CD14-positive monocyte (primary cell): ENCODE measurements around the gene ABCB8. TPM values are rescaled to one million over a fixed set of nuclear protein-coding genes. Genes with fewer than 3 reads are reported as not detected.

Source experiments
- DNase-seq, 3 donors: peaks; one replicate each; pipeline ENCODE4 v3.0.0-alpha.2; 2011 to 2022
- H2AFZ ChIP-seq: 2 replicates; pipeline ENCODE4 v1.6.0; 2012; ENCODE audit warnings: mild to moderate bottlenecking, low read depth, low read length, inconsistent platforms; ENCODE audit not compliant: insufficient read depth, poor library complexity, severe bottlenecking
- H3K27ac ChIP-seq, 2 donors: 1 replicate in 1 of 2; 2 replicates in 1 of 2; pipeline ENCODE4 v1.5.1; 2012 to 2013; ENCODE audit warnings: low read length in 2 of 2, control low read depth in 1 of 2, inconsistent platforms in 1 of 2, low read depth in 1 of 2, mild to moderate bottlenecking in 1 of 2
- H3K27me3 ChIP-seq, 2 donors: one replicate each; pipeline versions ENCODE4 v1.6.0 to v1.6.1; 2011 to 2013; ENCODE audit warnings: low read length in 2 of 2; ENCODE audit not compliant: control insufficient read depth in 2 of 2, insufficient read depth in 2 of 2
- H3K36me3 ChIP-seq, 2 donors: replicated peaks in 1 of 2; 1 replicate in 1 of 2; 2 replicates in 1 of 2; pipeline versions ENCODE4 v1.5.1 to v1.6.1; 2012 to 2013; ENCODE audit warnings: low read length in 2 of 2, control low read depth in 1 of 2, inconsistent platforms in 1 of 2, mild to moderate bottlenecking in 1 of 2; ENCODE audit not compliant: insufficient read depth in 2 of 2, control insufficient read depth in 1 of 2
- H3K4me1 ChIP-seq, 2 donors: 1 replicate in 1 of 2; 2 replicates in 1 of 2; pipeline versions ENCODE4 v1.5.1 to v1.6.1; 2012 to 2013; ENCODE audit warnings: low read length in 2 of 2, control low read depth in 1 of 2, inconsistent platforms in 1 of 2, mild to moderate bottlenecking in 1 of 2, moderate library complexity in 1 of 2; ENCODE audit not compliant: insufficient read depth in 2 of 2, control insufficient read depth in 1 of 2
- H3K4me2 ChIP-seq: replicated peaks from 2 replicates; pipeline ENCODE3; 2012; ENCODE audit warnings: low read length, moderate library complexity, mild to moderate bottlenecking; ENCODE audit not compliant: poor library complexity, severe bottlenecking; ENCODE audit errors: extremely low read depth
- H3K4me3 ChIP-seq, 3 experiments: fragments of 200-600 bp in 1 of 3; sonication (generic) in 1 of 3; replicated peaks in 1 of 3; 1 replicate in 2 of 3; 2 replicates in 1 of 3; pipeline ENCODE4 v1.5.1; 2011 to 2013; ENCODE audit warnings: low read length in 3 of 3, mild to moderate bottlenecking in 3 of 3, control low read depth in 2 of 3, low read depth in 2 of 3, inconsistent platforms in 1 of 3, moderate library complexity in 1 of 3
- H3K79me2 ChIP-seq: 2 replicates; pipeline ENCODE4 v1.6.0; 2012; ENCODE audit warnings: mild to moderate bottlenecking, control low read depth, inconsistent platforms, low read length, moderate library complexity; ENCODE audit not compliant: insufficient read depth
- H3K9ac ChIP-seq: 2 replicates; pipeline ENCODE4 v1.6.0; 2017; ENCODE audit warnings: low read length, mild to moderate bottlenecking; ENCODE audit not compliant: insufficient read depth, poor library complexity, severe bottlenecking
- H3K9me3 ChIP-seq, 2 donors: replicated peaks in 1 of 2; 1 replicate in 1 of 2; 2 replicates in 1 of 2; pipeline versions ENCODE4 v1.5.1 to v1.6.1; 2012 to 2013; ENCODE audit warnings: low read length in 2 of 2, control low read depth in 1 of 2; ENCODE audit not compliant: control insufficient read depth in 1 of 2, insufficient read depth in 1 of 2
- H4K20me1 ChIP-seq: 2 replicates; pipeline ENCODE4 v1.6.0; 2012; ENCODE audit warnings: mild to moderate bottlenecking, low read length, control low read depth, moderate library complexity; ENCODE audit not compliant: insufficient read depth
- H3K27ac Mint-ChIP-seq, 7 donors: one replicate each; pipeline ENCODE4 v1.8.0; 2020; ENCODE audit warnings: mild to moderate bottlenecking in 7 of 7, mixed read lengths in 7 of 7, moderate library complexity in 6 of 7, inconsistent platforms in 2 of 7
- H3K27me3 Mint-ChIP-seq, 3 donors: one replicate each; pipeline ENCODE4 v1.8.0; 2021 to 2022; ENCODE audit warnings: low read depth in 3 of 3, mild to moderate bottlenecking in 3 of 3, mixed read lengths in 3 of 3, moderate library complexity in 3 of 3, inconsistent platforms in 1 of 3
- H3K36me3 Mint-ChIP-seq, 2 donors: one replicate each; pipeline ENCODE4 v1.8.0; 2020; ENCODE audit warnings: mixed read lengths in 2 of 2, inconsistent platforms in 1 of 2, mild to moderate bottlenecking in 1 of 2
- H3K4me1 Mint-ChIP-seq: one replicate; pipeline ENCODE4 v1.8.0; 2020; ENCODE audit warnings: mild to moderate bottlenecking, mixed read lengths
- H3K4me3 Mint-ChIP-seq, 2 donors: one replicate each; pipeline ENCODE4 v1.8.0; 2020; ENCODE audit warnings: mild to moderate bottlenecking in 2 of 2, mixed read lengths in 2 of 2, moderate library complexity in 1 of 2
- H3K9me3 Mint-ChIP-seq, 7 donors: one replicate each; pipeline ENCODE4 v1.8.0; 2020 to 2022; ENCODE audit warnings: mixed read lengths in 7 of 7, mild to moderate bottlenecking in 6 of 7, moderate library complexity in 6 of 7, inconsistent platforms in 2 of 7
- WGBS: methylation state at CpG from one replicate; pipeline ENCODE4 v1.1.5; 2013; ENCODE audit warnings: missing lambda C conversion rate; ENCODE audit not compliant: insufficient coverage; 5-methylcytosine and 5-hydroxymethylcytosine counted together
- intact Hi-C, 2 donors: fragments of 100-400 bp; cut with micrococcal nuclease; formaldehyde crosslinking; loops; one replicate each; pipeline versions ENCODE4 v1.15.0 to v1.15.1; 2023
- polyA plus RNA-seq, 3 donors: library from polyadenylated mRNA; depleted of rRNA in 1 of 3; unstranded in 2 of 3; stranded (reverse) in 1 of 3; fragments of 300-500 nt in 2 of 3; fragments of >200 nt in 1 of 3; fragmentation: Illumina TruSeq in 2 of 3; gene quantifications; 1 replicate in 2 of 3; 2 replicates in 1 of 3; pipeline ENCODE4 v1.2.3, GENCODE V29; 2012 to 2021
- TF ChIP-seq, protein P1 (sequence below): fragments of 200-600 bp; IDR thresholded peaks from one replicate; pipeline ENCODE4 v1.8.0; 2022; ENCODE audit warnings: antibody characterized with exemption, mild to moderate bottlenecking

ABCB8 gene
- polyA plus RNA-seq, 3 donors = 9.3 to 19.9 (median 9.5) TPM

DNA sequence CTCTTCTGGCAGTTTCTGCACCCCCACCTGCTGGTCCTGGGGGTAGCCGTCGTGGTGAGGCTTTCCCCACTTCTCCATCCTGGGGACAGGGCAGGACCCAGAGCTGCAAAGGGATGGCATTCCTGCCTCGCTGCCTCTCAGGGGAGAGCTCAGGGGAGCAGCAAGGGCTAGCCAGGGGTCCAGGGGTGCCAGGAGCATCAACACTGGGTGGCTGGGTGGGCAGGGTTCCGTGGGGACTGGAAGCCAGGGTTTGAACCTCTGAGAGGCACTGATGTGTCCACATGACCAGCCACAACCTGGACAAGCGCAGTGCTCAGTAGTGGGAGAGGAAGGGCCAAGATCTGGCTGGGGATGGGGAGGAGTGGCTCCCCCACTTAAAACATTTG is 5.6 kb downstream of the ABCB8 start:
- Histone ChIP-seq H3K27ac (no peak overlapping the region), H2AFZ (no peak overlapping the region), H3K79me2 (peaks cover 1% of the 10 kb centered on the region), H3K4me2 (no peak overlapping the region), H3K9me3 (no peaks in the 10 kb centered on the region), H3K4me1 (peaks cover 5 to 9% of the 10 kb centered on the region in 2 donors), H3K4me3 (no peak overlapping the region), H3K36me3 (peaks cover 31 to 34% of the 10 kb centered on the region in 2 donors), H3K9ac (no peak overlapping the region), H3K27me3 (no peaks in the 10 kb centered on the region), H4K20me1 (no peaks in the 10 kb centered on the region)
- intact Hi-C loops = loop anchor here in 1 of 2 donors (10.0 kb wide), 1 partner anchor 61 kb away; no protein-coding TSS in a partner anchor
- no peak for DNase-seq
- TF ChIP-seq, protein P1, sequence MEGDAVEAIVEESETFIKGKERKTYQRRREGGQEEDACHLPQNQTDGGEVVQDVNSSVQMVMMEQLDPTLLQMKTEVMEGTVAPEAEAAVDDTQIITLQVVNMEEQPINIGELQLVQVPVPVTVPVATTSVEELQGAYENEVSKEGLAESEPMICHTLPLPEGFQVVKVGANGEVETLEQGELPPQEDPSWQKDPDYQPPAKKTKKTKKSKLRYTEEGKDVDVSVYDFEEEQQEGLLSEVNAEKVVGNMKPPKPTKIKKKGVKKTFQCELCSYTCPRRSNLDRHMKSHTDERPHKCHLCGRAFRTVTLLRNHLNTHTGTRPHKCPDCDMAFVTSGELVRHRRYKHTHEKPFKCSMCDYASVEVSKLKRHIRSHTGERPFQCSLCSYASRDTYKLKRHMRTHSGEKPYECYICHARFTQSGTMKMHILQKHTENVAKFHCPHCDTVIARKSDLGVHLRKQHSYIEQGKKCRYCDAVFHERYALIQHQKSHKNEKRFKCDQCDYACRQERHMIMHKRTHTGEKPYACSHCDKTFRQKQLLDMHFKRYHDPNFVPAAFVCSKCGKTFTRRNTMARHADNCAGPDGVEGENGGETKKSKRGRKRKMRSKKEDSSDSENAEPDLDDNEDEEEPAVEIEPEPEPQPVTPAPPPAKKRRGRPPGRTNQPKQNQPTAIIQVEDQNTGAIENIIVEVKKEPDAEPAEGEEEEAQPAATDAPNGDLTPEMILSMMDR = no peak
- Mint-ChIP-seq H3K9me3 (peaks cover 0 to 1% (median 0%) of the 10 kb centered on the region in 7 donors), H3K27ac (no peak overlapping the region), H3K4me1 (peaks cover 14% of the 10 kb centered on the region), H3K36me3 (peaks cover 34 to 39% of the 10 kb centered on the region in 2 donors), H3K4me3 (no peak overlapping the region), H3K27me3 (no peaks in the 10 kb centered on the region)
- 88% methylated on average over 3 of the region's 5 CpGs for WGBS

DNA sequence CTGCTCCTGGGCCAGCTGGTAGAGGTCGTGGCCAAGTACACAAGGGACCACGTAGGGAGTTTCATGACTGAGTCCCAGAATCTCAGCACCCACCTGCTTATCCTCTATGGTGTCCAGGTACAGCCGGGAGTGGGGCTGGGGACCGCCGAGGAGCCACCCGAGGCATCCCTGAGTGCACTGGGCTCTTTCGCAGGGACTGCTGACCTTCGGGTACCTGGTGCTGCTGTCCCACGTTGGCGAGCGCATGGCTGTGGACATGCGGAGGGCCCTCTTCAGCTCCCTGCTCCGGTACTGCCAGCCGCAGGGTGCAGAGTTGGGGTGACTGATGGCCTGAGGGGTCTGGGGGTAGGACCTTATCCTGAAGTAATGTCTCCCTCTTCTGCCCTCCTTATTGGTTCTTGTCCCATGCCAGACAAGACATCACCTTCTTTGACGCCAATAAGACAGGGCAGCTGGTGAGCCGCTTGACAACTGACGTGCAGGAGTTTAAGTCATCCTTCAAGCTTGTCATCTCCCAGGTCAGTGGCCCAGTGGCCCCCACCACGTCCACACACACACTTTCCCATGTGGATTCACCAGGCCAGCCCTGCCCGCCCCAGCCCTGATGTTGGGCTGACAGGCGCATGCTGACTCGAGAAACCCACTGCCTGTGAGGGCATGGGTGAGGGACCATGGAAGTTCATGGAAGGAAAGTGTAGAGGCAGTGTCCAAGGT is 6.2 kb downstream of the ABCB8 start:
- H3K27me3 ChIP-seq = no peaks in the 10 kb centered on the region
- peaks cover 34 to 39% of the 10 kb centered on the region in 2 donors for H3K36me3 Mint-ChIP-seq
- no peaks in the 10 kb centered on the region for H4K20me1 ChIP-seq
- TF ChIP-seq, protein P1 = no peak
- no peak overlapping the region for H3K4me3 ChIP-seq
- intact Hi-C loops = loop anchor here in 1 of 2 donors (10.0 kb wide), 1 partner anchor 60 kb away; no protein-coding TSS in a partner anchor
- peaks cover 31 to 34% of the 10 kb centered on the region in 2 donors for H3K36me3 ChIP-seq
- no peak overlapping the region for H3K4me2 ChIP-seq
- H3K4me1 ChIP-seq = peaks cover 8 to 9% of the 10 kb centered on the region in 2 donors
- H3K27me3 Mint-ChIP-seq = peaks cover 0 to 3% (median 0%) of the 10 kb centered on the region in 3 donors
- H3K9ac ChIP-seq = no peak overlapping the region
- no peaks in the 10 kb centered on the region for H3K9me3 ChIP-seq
- H3K4me3 Mint-ChIP-seq = no peak overlapping the region
- DNase-seq = no peak
- WGBS = over 99% methylated on average over 12 of the region's 21 CpGs
- H3K27ac Mint-ChIP-seq = no peak overlapping the region
- H3K4me1 Mint-ChIP-seq = peaks cover 16% of the 10 kb centered on the region
- no peak overlapping the region for H3K27ac ChIP-seq
- no peaks in the 10 kb centered on the region for H3K79me2 ChIP-seq
- peaks cover 0 to 1% (median 0%) of the 10 kb centered on the region in 7 donors for H3K9me3 Mint-ChIP-seq
- no peak overlapping the region for H2AFZ ChIP-seq
